Measurements from ENCODE around the gene TBC1D9B.
"Not testable (repeated sequence)": the region's sequence is repeated elsewhere in the genome, so short reads cannot be mapped to it uniquely, and the experiment has no call there.

The TBC1D9B gene

GRCh38 chr5:179875741-179876609 is 31.7 kb downstream of the TBC1D9B start:
- no peak overlapping the region for H3K4me3 ChIP-seq (replicated peaks; ENCODE audit: low read depth, low read length)
- no peak for TF ChIP-seq CTCF (IDR thresholded peaks at IDR 0.05; ENCODE audit: low read length, missing control alignments)

GRCh38 chr5:179874536-179875292 is 33.0 kb downstream of the TBC1D9B start:
- no peak for DNase-seq (ENCODE audit: low read depth)
- H3K4me3 ChIP-seq (replicated peaks; ENCODE audit: low read depth, low read length) = no peak overlapping the region
- no peak for TF ChIP-seq CTCF (IDR thresholded peaks at IDR 0.05; ENCODE audit: low read length, missing control alignments)

More at GRCh38 chr5:179875741-179876609, 31.7 kb downstream of the TBC1D9B start:
- DNase-seq (ENCODE audit: low read depth) = no peak

GRCh38 chr5:179874136-179874535 is 33.6 kb downstream of the TBC1D9B start:
- DNase-seq (ENCODE audit: low read depth) = no peak
- no peak for TF ChIP-seq CTCF (IDR thresholded peaks at IDR 0.05; ENCODE audit: low read length, missing control alignments)
- H3K4me3 ChIP-seq (replicated peaks; ENCODE audit: low read depth, low read length) = no peak overlapping the region

- no peak for TF ChIP-seq CTCF (IDR thresholded peaks at IDR 0.05; ENCODE audit: low read length, missing control alignments)
- H3K4me3 ChIP-seq (replicated peaks; ENCODE audit: low read depth, low read length) = no peak overlapping the region
- no peak for DNase-seq (ENCODE audit: low read depth)
Observed at GRCh38 chr5:179873588-179874110, 34.0 kb downstream of the TBC1D9B start.

GRCh38 chr5:179872828-179873575 is 34.7 kb downstream of the TBC1D9B start:
- no peak for TF ChIP-seq CTCF (IDR thresholded peaks at IDR 0.05; ENCODE audit: low read length, missing control alignments)

GRCh38 chr5:179872055-179872827 is 35.5 kb downstream of the TBC1D9B start:
- no peak for DNase-seq (ENCODE audit: low read depth)
- no peak for TF ChIP-seq CTCF (IDR thresholded peaks at IDR 0.05; ENCODE audit: low read length, missing control alignments)
- no peak overlapping the region for H3K4me3 ChIP-seq (replicated peaks; ENCODE audit: low read depth, low read length)

More at GRCh38 chr5:179872828-179873575, 34.7 kb downstream of the TBC1D9B start:
- H3K4me3 ChIP-seq (replicated peaks; ENCODE audit: low read depth, low read length) = no peak overlapping the region
- no peak for DNase-seq (ENCODE audit: low read depth)

GRCh38 chr5:179871533-179871932 is 36.2 kb downstream of the TBC1D9B start:
- not testable (repeated sequence) for H3K4me3 ChIP-seq (replicated peaks; ENCODE audit: low read depth, low read length); DNase-seq (ENCODE audit: low read depth)
